Mucosa of descending colon (tissue), 3 donors: ENCODE measurements around the gene FRAT1. TPM values are rescaled to one million over a fixed set of nuclear protein-coding genes. Genes with fewer than 3 reads are reported as not detected.
"Not testable (repeated sequence)": the region's sequence is repeated elsewhere in the genome, so short reads cannot be mapped to it uniquely, and the experiment has no call there.

ENCODE experiments used
- ATAC-seq: fragments of 200-7000 bp; cut with Tn5 transposase; one replicate; pipeline ENCODE4 v1.9.1; 2020; ENCODE audit warnings: mild to moderate bottlenecking, moderate library complexity
- DNase-seq, 3 donors: peaks; one replicate each; pipeline ENCODE4 v3.0.0-alpha.2; 2020
- H3K36me3 ChIP-seq: fragments of 200-600 bp; one replicate; pipeline ENCODE4 v1.8.0; 2021; ENCODE audit warnings: low read depth, mild to moderate bottlenecking
- H3K4me1 ChIP-seq: fragments of 200-600 bp; one replicate; pipeline ENCODE4 v1.8.0; 2021; ENCODE audit warnings: low read depth, mild to moderate bottlenecking
- H3K4me3 ChIP-seq: fragments of 200-600 bp; one replicate; pipeline ENCODE4 v1.8.0; 2021; ENCODE audit warnings: mild to moderate bottlenecking
- H3K9me3 ChIP-seq: fragments of 200-600 bp; one replicate; pipeline ENCODE4 v1.8.0; 2021; ENCODE audit warnings: mild to moderate bottlenecking
- intact Hi-C, 2 donors: fragments of 100-400 bp; cut with DNase I in 1 of 2; cut with micrococcal nuclease in 1 of 2; formaldehyde crosslinking; loops; one replicate each; pipeline versions ENCODE4 v1.11.0 to v1.11.1; 2022; cut with DNase I, micrococcal nuclease
- total RNA-seq, 3 donors: library from RNA; stranded (reverse); fragmentation: NEBNext Ultra II Directional in 2 of 3; extraction: Animal tissue kit (Norgen Biotek cat#: 25700) in 2 of 3; gene quantifications; one replicate each; pipeline versions ENCODE4 v1.2.1 to v1.2.4, GENCODE V29; 2021 to 2023
- TF ChIP-seq, protein P1 (sequence below): fragments of 200-600 bp; IDR thresholded peaks from one replicate; pipeline ENCODE4 v1.8.0; 2022; ENCODE audit warnings: antibody characterized with exemption, mild to moderate bottlenecking
- donor health status: DM: no; HTN: no; CAD: no; lungs with moderate emphysema.
- donor health status: DM: no; HTN: no; CAD: no.
- donor health status: DM: no; HTN: yes; CAD: no.

FRAT1 gene
- total RNA-seq, 3 donors from 2014 or later: 4.7 to 9.6 (median 7.2) TPM

DNA sequence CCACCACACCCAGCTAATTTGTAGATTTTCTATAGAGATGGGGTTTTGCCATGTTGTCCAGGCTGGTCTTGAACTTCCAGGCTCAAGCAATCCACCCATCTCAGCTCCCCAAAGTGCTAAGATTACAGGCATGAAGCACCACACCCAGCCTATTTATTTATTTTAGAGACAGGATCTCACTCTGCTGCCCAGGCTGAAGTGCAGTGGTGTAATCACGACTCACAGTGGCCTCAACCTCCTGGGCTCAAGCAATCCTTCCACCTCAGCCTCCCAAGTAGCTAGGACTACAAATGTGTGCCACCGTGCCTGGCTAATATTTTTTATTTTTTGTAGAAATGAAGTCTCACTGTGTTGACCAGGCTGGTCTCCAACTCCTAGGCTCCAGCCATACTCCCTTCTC is 22.3 kb downstream of the FRAT1 start:
- Histone ChIP-seq H3K4me3 (no peak overlapping the region), H3K4me1 (peaks cover 9% of the 10 kb centered on the region), H3K9me3 (no peaks in the 10 kb centered on the region), H3K36me3 (no peaks in the 10 kb centered on the region)
- ATAC-seq (no peak), DNase-seq (no peak)
- intact Hi-C loops: no loop called here
- TF ChIP-seq, protein P1, sequence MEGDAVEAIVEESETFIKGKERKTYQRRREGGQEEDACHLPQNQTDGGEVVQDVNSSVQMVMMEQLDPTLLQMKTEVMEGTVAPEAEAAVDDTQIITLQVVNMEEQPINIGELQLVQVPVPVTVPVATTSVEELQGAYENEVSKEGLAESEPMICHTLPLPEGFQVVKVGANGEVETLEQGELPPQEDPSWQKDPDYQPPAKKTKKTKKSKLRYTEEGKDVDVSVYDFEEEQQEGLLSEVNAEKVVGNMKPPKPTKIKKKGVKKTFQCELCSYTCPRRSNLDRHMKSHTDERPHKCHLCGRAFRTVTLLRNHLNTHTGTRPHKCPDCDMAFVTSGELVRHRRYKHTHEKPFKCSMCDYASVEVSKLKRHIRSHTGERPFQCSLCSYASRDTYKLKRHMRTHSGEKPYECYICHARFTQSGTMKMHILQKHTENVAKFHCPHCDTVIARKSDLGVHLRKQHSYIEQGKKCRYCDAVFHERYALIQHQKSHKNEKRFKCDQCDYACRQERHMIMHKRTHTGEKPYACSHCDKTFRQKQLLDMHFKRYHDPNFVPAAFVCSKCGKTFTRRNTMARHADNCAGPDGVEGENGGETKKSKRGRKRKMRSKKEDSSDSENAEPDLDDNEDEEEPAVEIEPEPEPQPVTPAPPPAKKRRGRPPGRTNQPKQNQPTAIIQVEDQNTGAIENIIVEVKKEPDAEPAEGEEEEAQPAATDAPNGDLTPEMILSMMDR: no peak

DNA sequence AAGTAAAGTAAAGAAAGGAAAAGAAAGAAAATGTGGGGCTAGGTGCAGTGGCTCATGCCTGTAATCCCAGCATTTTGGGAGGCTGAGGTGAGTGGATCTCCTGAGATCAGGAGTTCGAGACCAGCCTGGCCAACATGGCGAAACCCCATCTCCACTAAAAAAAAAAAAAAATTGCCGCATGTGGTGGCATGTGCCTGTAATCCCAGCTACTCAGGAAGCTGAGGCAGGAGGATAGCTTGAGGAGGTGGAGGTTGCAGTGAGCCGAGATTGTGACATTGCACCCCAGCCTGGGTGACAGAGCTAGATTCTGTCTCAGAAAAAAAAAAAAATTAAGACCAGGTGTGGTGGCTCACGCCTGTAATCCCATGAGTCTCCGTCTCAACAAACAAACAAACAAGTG is 24.6 kb downstream of the FRAT1 start:
- DNase-seq, H3K36me3 ChIP-seq, H3K4me1 ChIP-seq, intact Hi-C loops, ATAC-seq, H3K4me3 ChIP-seq, H3K9me3 ChIP-seq: not testable (repeated sequence)

DNA sequence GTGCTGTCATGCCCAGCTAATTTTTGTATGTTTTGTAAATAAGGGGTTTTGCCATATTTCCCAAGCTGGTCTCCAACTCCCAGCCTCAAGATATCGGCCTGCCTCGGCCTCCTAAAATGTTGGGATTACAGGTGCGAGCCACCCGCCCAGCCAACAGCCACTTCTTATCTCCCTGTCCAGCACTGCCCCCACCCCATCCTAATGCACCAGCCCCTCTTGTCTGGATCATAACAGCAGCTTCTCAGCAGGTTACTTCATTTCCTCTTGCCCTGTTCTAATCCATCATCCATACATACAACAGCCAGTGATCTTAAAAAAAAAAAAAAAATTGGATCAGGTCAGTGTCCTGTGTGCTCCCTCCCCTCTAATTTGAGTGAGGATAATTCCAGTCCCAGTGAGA is 28.2 kb downstream of the FRAT1 start:
- peaks cover 18% of the 10 kb centered on the region for H3K4me1 ChIP-seq
- intact Hi-C loops: no loop called here
- DNase-seq (no peak), ATAC-seq (no peak)
- H3K9me3 ChIP-seq: no peaks in the 10 kb centered on the region
- no peak overlapping the region for H3K4me3 ChIP-seq
- no peaks in the 10 kb centered on the region for H3K36me3 ChIP-seq
- TF ChIP-seq, protein P1: no peak

DNA sequence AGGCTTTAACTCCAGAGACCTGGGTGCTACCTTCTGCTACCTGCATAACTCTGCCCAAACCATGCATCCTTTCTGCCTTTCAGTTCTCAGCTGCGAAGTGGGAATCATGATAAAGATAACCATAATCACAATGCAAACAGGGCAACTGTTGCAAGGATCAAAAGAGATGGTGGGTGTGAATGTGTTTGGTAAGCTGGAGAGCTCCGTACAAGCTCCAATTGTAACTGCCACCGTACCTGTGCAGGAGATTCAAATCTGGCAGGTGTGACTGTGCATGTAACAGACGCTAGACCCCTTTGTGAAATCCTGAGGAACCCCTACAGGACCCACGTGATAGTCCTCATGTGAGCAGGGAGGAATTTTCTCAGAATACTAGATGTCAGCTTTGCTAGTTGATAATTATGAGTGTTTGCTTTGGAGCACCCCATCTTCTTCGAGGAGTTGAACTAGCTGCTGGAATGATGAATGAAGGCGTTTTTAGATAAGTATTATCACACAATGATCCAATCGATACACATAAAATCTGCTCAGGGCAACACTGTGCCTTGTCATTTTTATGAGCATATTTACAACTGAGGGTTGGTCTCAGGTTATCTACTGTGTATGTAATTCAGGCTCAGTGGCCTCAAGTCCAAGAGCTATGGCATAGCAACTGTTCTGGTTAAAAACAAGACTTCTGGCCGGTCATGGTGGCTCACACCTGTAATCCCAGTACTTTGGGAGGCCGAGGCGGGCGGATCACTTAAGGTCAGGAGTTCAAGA is 30.9 kb downstream of the FRAT1 start:
- ATAC-seq: peak; percentile 90

DNA sequence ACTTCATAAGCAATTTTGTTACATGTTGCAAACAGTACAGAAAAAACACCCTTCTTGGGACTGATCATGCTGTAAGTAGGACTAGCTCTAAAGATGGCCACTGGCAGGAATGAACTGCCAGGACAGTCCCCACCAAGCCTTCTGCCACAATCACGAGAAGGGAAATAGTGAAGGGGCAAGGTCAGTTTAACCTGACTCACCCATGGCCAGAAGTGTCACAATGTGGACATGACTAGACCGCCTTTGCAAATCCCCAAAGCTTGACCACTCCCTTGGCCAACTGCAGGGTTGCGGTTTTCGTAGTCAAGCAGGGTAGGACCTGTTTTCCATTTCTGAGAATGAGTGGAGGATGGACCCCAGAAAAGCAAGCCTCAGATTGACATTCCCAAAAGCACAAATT is 34.9 kb downstream of the FRAT1 start:
- H3K9me3 ChIP-seq: no peaks in the 10 kb centered on the region
- H3K4me1 ChIP-seq: peaks cover 18% of the 10 kb centered on the region
- H3K4me3 ChIP-seq: no peak overlapping the region
- ATAC-seq (peak; percentile 14), DNase-seq (no peak)
- no peaks in the 10 kb centered on the region for H3K36me3 ChIP-seq
- TF ChIP-seq, protein P1: no peak
- intact Hi-C loops: no loop called here

More for the DNA sequence above, 30.9 kb downstream of the FRAT1 start:
- TF ChIP-seq, protein P1: no peak
- no peaks in the 10 kb centered on the region for H3K9me3 ChIP-seq
- peaks cover 18% of the 10 kb centered on the region for H3K4me1 ChIP-seq
- intact Hi-C loops: no loop called here
- H3K36me3 ChIP-seq: no peaks in the 10 kb centered on the region
- DNase-seq: no peak
- no peak overlapping the region for H3K4me3 ChIP-seq

DNA sequence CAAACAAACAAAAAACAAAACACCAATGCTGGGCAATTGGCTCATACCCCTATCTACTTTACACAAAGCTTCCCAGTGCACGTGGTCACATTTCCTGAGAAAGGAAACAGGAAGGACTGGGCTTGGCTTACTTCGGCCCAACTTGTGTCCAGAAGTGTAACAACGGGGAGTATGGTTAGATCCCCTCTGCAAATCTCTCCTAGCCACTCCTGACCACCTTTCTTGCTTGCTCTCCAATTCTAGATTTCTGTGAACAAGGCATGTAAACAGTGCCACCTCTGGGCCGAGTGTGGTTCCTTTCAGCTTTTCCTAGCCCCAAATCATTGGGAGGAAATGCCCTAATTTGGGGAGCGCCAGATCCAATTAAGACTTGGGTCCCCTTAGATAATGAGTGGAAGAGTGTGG is 36.5 kb downstream of the FRAT1 start:
- Histone ChIP-seq H3K4me3 (no peak overlapping the region), H3K4me1 (peaks cover 4% of the 10 kb centered on the region), H3K36me3 (no peaks in the 10 kb centered on the region), H3K9me3 (no peaks in the 10 kb centered on the region)
- intact Hi-C loops: no loop called here
- DNase-seq: peak in 1 of 3 donors; percentile 53
- TF ChIP-seq, protein P1: no peak
- ATAC-seq: peak; percentile 46
